ENCODE results near the gene RNF19B.

The RNF19B gene

GRCh38 chr1:32917521-32917920 lies 47.1 kb downstream of the RNF19B start:
- Histone ChIP-seq H3F3A (ENCODE audit: insufficient read depth, low read length) (no peaks in the 10 kb centered on the region), H3K9ac (ENCODE audit: low read length) (no peak overlapping the region), H3K36me3 (replicated peaks; ENCODE audit: insufficient read depth, low read length) (no peaks in the 10 kb centered on the region), H3K4me2 (ENCODE audit: low read depth, low read length) (no peak overlapping the region), H3K27me3 (replicated peaks; ENCODE audit: insufficient read depth, low read length) (no peaks in the 10 kb centered on the region), H3K9me2 (replicated peaks; ENCODE audit: insufficient read depth, low read length) (no peaks in the 10 kb centered on the region), H3K4me3 (ENCODE audit: low read length) (no peak overlapping the region), H3K79me2 (ENCODE audit: low read length) (no peaks in the 10 kb centered on the region), H3K4me1 (ENCODE audit: low read length) (peaks cover 5% of the 10 kb centered on the region; the same call in 1 of the 2 replicates), H3K27ac (ENCODE audit: low read length) (no peak overlapping the region), H4K20me1 (ENCODE audit: insufficient read depth, low read length) (no peaks in the 10 kb centered on the region), H3K9me3 (replicated peaks; ENCODE audit: insufficient read depth, low read length) (no peaks in the 10 kb centered on the region), H2AFZ (ENCODE audit: low read length) (no peak overlapping the region)
- TF ChIP-seq, protein P1, sequence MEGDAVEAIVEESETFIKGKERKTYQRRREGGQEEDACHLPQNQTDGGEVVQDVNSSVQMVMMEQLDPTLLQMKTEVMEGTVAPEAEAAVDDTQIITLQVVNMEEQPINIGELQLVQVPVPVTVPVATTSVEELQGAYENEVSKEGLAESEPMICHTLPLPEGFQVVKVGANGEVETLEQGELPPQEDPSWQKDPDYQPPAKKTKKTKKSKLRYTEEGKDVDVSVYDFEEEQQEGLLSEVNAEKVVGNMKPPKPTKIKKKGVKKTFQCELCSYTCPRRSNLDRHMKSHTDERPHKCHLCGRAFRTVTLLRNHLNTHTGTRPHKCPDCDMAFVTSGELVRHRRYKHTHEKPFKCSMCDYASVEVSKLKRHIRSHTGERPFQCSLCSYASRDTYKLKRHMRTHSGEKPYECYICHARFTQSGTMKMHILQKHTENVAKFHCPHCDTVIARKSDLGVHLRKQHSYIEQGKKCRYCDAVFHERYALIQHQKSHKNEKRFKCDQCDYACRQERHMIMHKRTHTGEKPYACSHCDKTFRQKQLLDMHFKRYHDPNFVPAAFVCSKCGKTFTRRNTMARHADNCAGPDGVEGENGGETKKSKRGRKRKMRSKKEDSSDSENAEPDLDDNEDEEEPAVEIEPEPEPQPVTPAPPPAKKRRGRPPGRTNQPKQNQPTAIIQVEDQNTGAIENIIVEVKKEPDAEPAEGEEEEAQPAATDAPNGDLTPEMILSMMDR (IDR thresholded peaks at IDR 0.05; ENCODE audit: low read length), result no peak
- no peak for TF ChIP-seq EZH2 (optimal IDR thresholded peaks at IDR 0.05; ENCODE audit: low read depth, low read length)
- TF ChIP-seq EZH2phosphoT487 (IDR thresholded peaks at IDR 0.05; ENCODE audit: low read length), result no peak
- DNase-seq, result no peak

DNA sequence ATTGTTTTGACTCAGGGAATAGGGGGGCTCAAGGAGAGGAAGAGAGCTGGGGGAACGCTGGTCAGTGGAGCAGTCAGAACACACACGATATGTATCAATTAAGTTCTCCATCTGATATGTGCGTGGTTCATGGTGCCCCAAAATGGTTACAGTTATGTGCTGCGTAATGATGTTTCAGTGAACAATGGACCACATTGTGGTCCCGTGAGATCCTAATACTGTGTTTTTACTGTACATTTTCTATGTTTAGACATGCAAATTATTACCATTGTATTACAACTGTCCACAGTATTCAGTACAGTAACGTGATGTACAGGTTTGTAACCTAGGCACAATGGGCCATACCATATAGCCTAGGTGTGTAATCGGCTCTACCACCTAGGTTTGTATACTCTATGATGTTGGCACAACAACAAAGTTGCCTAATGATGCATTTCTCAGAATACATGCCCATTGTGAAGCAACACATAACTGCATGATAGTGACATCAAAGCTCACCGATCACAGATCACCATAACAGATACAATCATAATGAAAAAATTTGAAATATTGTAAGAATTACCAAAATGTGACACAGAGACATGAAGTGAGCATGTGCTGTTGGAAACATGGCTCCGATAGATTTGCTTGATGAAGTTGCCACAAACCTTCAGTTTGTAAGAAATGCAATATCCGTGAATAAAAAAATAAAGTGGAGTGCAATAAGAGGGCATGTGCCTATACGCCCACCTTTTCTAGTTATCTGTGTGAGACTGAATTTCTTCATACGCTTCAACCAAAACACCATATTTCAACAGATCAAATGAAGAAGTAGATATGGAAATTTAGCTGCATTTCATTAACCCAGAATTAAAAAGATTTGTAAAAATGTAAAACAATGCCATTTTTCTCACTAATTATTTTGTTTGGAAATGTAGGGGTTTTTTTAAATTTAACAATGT lies 48.6 kb downstream of the RNF19B start:
- no peaks in the 10 kb centered on the region for H3K27me3 ChIP-seq (replicated peaks; ENCODE audit: insufficient read depth, low read length)

DNA sequence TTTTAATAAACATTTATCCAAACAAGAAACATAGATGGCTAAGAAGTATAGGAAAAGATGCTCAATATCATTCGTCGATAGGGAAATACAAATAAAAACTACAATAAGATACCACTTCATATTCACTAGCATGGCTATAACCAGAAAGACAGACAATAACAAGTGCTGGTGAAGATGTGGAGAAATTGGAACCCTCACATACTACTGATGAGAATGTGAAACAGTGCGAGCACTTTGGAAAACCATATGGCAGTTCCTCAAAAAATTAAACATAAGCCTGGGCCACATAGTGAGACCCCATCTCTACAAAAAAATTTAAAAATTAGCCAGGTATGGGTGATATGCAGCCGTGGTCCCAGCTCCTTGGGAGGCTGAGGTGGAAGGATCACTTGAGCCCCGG lies 54.3 kb downstream of the RNF19B start:
- no peaks in the 10 kb centered on the region for H3K4me1 ChIP-seq (ENCODE audit: low read length)
- H3K36me3 ChIP-seq (replicated peaks; ENCODE audit: insufficient read depth, low read length), result no peaks in the 10 kb centered on the region
- H2AFZ ChIP-seq (ENCODE audit: low read length), result no peak overlapping the region
- H3K9me3 ChIP-seq (replicated peaks; ENCODE audit: insufficient read depth, low read length), result no peaks in the 10 kb centered on the region
- H3F3A ChIP-seq (ENCODE audit: insufficient read depth, low read length), result no peaks in the 10 kb centered on the region
- H3K4me2 ChIP-seq (ENCODE audit: low read depth, low read length), result no peak overlapping the region
- H3K4me3 ChIP-seq (ENCODE audit: low read length), result no peak overlapping the region
- no peak overlapping the region for H3K9ac ChIP-seq (ENCODE audit: low read length)
- H3K27me3 ChIP-seq (replicated peaks; ENCODE audit: insufficient read depth, low read length), result no peaks in the 10 kb centered on the region
- TF ChIP-seq, protein P1 (IDR thresholded peaks at IDR 0.05; ENCODE audit: low read length), result no peak
- TF ChIP-seq EZH2phosphoT487 (IDR thresholded peaks at IDR 0.05; ENCODE audit: low read length), result no peak
- TF ChIP-seq EZH2 (optimal IDR thresholded peaks at IDR 0.05; ENCODE audit: low read depth, low read length), result no peak
- H3K9me2 ChIP-seq (replicated peaks; ENCODE audit: insufficient read depth, low read length), result no peaks in the 10 kb centered on the region
- no peaks in the 10 kb centered on the region for H3K79me2 ChIP-seq (ENCODE audit: low read length)
- no peak overlapping the region for H3K27ac ChIP-seq (ENCODE audit: low read length)
- DNase-seq, result no peak
- H4K20me1 ChIP-seq (ENCODE audit: insufficient read depth, low read length), result no peaks in the 10 kb centered on the region

More for the DNA sequence above, 48.6 kb downstream of the RNF19B start:
- Histone ChIP-seq H3K4me1 (ENCODE audit: low read length) (peaks cover 5% of the 10 kb centered on the region; the same call in 1 of the 2 replicates), H3K4me3 (ENCODE audit: low read length) (no peak overlapping the region), H3F3A (ENCODE audit: insufficient read depth, low read length) (no peaks in the 10 kb centered on the region), H3K79me2 (ENCODE audit: low read length) (no peaks in the 10 kb centered on the region), H3K9me2 (replicated peaks; ENCODE audit: insufficient read depth, low read length) (no peaks in the 10 kb centered on the region), H3K9me3 (replicated peaks; ENCODE audit: insufficient read depth, low read length) (no peaks in the 10 kb centered on the region), H3K27ac (ENCODE audit: low read length) (no peak overlapping the region), H3K9ac (ENCODE audit: low read length) (no peak overlapping the region), H3K4me2 (ENCODE audit: low read depth, low read length) (no peak overlapping the region), H4K20me1 (ENCODE audit: insufficient read depth, low read length) (no peaks in the 10 kb centered on the region), H3K36me3 (replicated peaks; ENCODE audit: insufficient read depth, low read length) (no peaks in the 10 kb centered on the region), H2AFZ (ENCODE audit: low read length) (no peak overlapping the region)
- no peak for TF ChIP-seq EZH2 (optimal IDR thresholded peaks at IDR 0.05; ENCODE audit: low read depth, low read length)
- TF ChIP-seq, protein P1 (IDR thresholded peaks at IDR 0.05; ENCODE audit: low read length), result no peak
- no peak for DNase-seq

All from MM.1S (cell line).